ENCODE results near the gene CABLES2. TPM values are rescaled to one million over a fixed set of nuclear protein-coding genes. Genes with fewer than 3 reads are reported as not detected.

CABLES2 gene
- polyA plus RNA-seq, 3 donors from 2014 or later: 1.3 to 2.6 (median 2.5) TPM

DNA sequence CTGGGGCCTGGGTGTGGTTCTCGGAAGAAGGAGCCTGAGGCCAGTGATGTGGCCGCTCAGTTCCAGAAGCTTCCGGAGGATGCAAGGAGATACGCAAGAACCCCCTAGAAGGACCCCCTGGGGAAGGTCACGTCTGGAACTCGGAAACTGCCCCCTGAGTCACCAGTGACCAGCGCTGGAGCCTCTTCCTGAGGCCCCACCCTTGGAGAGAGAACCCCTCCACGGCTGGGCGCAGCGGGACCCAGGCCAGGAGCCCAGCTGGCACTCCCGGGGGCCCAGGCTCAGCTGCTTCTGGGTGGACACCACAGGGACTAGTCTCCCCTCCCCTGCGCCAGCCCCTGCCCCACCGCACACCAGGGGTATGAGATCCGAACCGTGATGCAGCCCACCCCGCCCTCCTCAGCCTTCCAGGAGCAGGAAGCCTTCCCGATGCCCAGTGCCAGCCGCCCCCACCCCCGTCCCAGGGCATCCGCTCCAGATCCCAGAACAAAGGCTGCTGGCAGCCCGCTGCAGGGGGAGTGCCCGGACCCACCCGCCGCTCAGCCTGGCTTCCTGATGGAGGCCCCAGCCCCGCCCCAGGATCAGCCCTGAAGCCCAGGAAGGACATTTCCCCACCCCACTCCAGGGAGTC, 47.5 kb downstream of the CABLES2 start:
- H3K4me3 Mint-ChIP-seq: no peak overlapping the region

GRCh38 chr20:62359043-62359490, 48.0 kb downstream of the CABLES2 start:
- Mint-ChIP-seq H3K9me3 (no peaks in the 10 kb centered on the region), H3K27me3 (ENCODE audit: low read depth in 3 of 3) (peaks cover 0 to 3% (median 2%) of the 10 kb centered on the region in 3 donors), H3K27ac (no peak overlapping the region), H3K4me3 (no peak overlapping the region), H3K4me1 (no peaks in the 10 kb centered on the region), H3K36me3 (no peaks in the 10 kb centered on the region)
- DNase-seq: no peak

More for the DNA sequence above, 47.5 kb downstream of the CABLES2 start:
- no peaks in the 10 kb centered on the region for H3K36me3 Mint-ChIP-seq
- no peak for DNase-seq
- no peak overlapping the region for H3K27ac Mint-ChIP-seq
- H3K27me3 Mint-ChIP-seq (ENCODE audit: low read depth in 3 of 3): peaks cover 0 to 3% (median 2%) of the 10 kb centered on the region in 3 donors
- H3K9me3 Mint-ChIP-seq: no peaks in the 10 kb centered on the region
- H3K4me1 Mint-ChIP-seq: no peaks in the 10 kb centered on the region

DNA sequence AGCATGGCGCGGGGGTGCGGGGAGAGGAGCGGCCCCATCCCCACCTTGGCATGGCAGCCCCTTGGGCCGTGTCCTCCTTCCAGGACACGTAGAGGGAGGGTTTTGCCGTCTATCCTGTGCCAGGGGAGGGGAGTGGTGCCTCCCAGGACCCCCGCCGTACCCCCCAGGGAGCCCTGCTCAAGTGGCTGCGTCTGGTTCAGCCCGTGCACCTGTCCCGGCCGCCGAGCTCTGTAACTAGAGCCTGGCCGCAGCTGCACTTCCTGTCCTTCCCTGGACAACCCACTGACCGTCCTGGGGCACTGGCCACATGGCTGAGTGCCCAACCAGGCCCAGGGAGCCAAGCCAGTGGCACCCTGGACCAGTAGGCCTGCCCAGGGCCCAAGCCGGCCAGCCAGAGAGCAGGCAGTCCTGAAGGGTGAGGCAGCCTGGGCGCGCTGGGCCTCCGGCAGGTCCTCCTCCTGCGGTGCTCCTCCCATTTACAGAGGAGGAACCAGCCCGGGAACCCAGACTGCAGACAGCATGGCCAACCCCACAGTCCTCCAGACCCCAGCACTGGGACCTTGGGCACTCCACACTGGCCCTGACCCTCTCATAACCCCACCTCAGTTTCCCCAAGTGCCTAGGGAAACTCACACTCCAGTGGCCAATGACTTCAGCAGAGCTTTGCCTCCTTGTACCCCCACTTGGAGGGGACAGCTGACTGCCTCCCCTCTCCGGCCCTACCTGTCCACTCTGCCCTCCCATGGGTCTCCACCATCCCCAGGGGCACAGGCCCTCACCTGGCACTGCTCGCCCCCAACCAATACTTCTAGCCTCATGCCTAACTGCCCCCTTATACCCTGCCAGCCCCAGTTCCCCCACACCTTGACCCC, 48.7 kb downstream of the CABLES2 start:
- H3K4me3 Mint-ChIP-seq: no peak overlapping the region
- DNase-seq: no peak

DNA sequence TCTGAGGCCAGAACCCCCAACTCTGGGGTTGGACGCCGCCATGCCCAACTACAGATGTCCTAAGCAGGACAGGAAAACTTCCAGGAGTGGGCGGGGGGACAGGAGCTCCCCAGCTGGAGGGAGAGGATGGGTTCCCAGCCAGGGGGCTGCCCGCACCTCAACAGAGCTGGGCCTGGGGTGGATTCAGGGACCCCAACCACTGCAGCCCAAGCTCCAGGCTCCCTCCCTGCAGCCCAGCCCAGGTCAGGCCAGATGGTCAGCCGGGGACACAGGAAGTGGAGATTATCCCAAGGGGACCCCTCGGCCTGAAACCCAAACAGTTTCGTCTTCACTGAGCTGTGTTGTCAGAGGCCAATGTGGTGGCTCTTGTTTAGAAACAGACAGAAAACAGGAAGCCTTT, 49.4 kb downstream of the CABLES2 start:
- H3K27ac Mint-ChIP-seq: no peak overlapping the region
- H3K4me1 Mint-ChIP-seq: no peaks in the 10 kb centered on the region
- DNase-seq: no peak
- no peaks in the 10 kb centered on the region for H3K36me3 Mint-ChIP-seq
- H3K27me3 Mint-ChIP-seq (ENCODE audit: low read depth in 3 of 3): peaks cover 0 to 2% (median 2%) of the 10 kb centered on the region in 3 donors
- no peaks in the 10 kb centered on the region for H3K9me3 Mint-ChIP-seq
- no peak overlapping the region for H3K4me3 Mint-ChIP-seq

More for the DNA sequence above, 48.7 kb downstream of the CABLES2 start:
- Mint-ChIP-seq H3K36me3 (no peaks in the 10 kb centered on the region), H3K27me3 (ENCODE audit: low read depth in 3 of 3) (peaks cover 0 to 2% (median 2%) of the 10 kb centered on the region in 3 donors), H3K4me1 (no peaks in the 10 kb centered on the region), H3K27ac (no peak overlapping the region), H3K9me3 (no peaks in the 10 kb centered on the region)

DNA sequence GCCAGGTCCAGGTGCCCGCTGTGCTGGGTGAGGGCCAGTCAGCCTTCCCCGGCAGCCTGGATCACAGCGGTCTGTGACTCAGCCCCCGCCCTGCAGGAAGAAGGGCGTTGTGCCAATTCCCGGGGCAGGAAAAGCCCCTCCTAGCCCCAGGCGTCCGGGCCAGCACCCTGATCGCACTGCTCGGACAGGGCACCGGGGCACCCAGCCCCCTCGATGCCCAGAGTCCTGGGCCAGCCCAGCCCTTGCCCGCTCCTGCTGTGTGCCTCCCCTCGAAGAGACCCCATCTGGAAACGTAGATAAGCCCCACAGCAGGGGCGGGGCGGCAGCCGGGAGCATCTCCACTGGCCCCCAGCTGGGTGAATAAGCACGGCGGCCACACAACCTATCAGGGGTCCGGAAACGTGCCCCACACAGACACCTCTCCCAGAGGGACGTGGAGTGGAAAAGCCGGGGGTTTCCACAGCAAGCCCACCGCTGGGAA, 49.9 kb downstream of the CABLES2 start:
- Mint-ChIP-seq H3K27ac (no peak overlapping the region), H3K36me3 (no peaks in the 10 kb centered on the region), H3K9me3 (no peaks in the 10 kb centered on the region), H3K4me3 (no peak overlapping the region), H3K4me1 (no peaks in the 10 kb centered on the region), H3K27me3 (ENCODE audit: low read depth in 3 of 3) (peaks cover 0 to 2% (median 2%) of the 10 kb centered on the region in 3 donors)
- DNase-seq: no peak

GRCh38 chr20:62356589-62357186, 50.4 kb downstream of the CABLES2 start:
- peaks cover 0 to 2% (median 2%) of the 10 kb centered on the region in 3 donors for H3K27me3 Mint-ChIP-seq (ENCODE audit: low read depth in 3 of 3)
- H3K36me3 Mint-ChIP-seq: no peaks in the 10 kb centered on the region
- DNase-seq: no peak
- H3K9me3 Mint-ChIP-seq: no peaks in the 10 kb centered on the region
- H3K27ac Mint-ChIP-seq: no peak overlapping the region
- H3K4me3 Mint-ChIP-seq: no peak overlapping the region
- no peaks in the 10 kb centered on the region for H3K4me1 Mint-ChIP-seq

GRCh38 chr20:62355878-62356588, 51.1 kb downstream of the CABLES2 start:
- peaks cover 0 to 2% (median 2%) of the 10 kb centered on the region in 3 donors for H3K27me3 Mint-ChIP-seq (ENCODE audit: low read depth in 3 of 3)
- no peak for DNase-seq
- H3K9me3 Mint-ChIP-seq: no peaks in the 10 kb centered on the region

DNA sequence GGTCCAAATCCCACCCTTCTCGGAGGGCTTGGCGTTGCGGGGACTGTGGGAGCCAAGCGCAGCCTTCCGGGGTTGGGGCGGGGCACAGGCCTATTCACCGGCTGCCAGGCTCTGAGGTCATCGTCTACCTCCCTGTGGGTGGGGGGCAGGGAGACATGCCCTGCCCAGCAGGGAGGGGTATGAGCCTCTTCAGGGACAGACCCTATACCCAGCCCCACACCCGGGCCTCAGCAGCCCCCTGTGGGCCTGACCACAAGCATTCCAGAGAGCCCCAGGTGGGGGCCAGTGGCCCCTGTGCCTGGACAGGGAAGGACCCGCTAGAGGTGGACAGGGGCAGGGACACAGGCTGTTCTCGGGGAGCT, 51.6 kb downstream of the CABLES2 start:
- no peak overlapping the region for H3K27ac Mint-ChIP-seq
- no peaks in the 10 kb centered on the region for H3K9me3 Mint-ChIP-seq
- H3K36me3 Mint-ChIP-seq: no peaks in the 10 kb centered on the region
- H3K4me1 Mint-ChIP-seq: no peaks in the 10 kb centered on the region
- peaks cover 0 to 2% (median 2%) of the 10 kb centered on the region in 3 donors for H3K27me3 Mint-ChIP-seq (ENCODE audit: low read depth in 3 of 3)
- no peak for DNase-seq
- H3K4me3 Mint-ChIP-seq: no peak overlapping the region

More at GRCh38 chr20:62355878-62356588, 51.1 kb downstream of the CABLES2 start:
- Mint-ChIP-seq H3K4me1 (no peaks in the 10 kb centered on the region), H3K36me3 (no peaks in the 10 kb centered on the region), H3K27ac (no peak overlapping the region), H3K4me3 (no peak overlapping the region)

DNA sequence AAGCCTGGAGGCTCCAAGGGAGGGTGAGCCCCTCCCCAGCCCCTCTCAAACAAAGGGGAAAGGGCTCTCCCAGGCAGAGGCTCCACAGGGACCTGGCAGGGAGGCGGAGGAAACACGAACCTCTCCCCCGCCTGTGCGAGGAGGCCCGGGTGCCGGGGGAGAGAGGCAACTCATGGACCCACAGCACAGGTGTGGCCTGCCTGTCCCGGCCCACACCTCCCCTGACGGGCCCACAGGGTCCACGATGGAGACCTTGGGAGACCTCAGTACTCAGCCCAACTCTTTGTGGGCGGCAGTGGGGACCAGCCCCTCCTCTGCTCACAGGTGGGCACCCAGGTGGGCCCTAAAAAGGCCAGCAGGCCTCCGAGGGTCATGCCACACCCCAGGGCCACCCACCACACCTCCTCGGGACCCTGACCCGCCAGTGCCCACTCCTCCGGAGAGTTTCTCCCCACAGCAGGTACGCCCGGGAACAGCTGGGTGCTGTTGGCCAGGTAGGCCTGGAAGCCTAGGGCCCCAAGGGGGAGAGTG, 52.2 kb downstream of the CABLES2 start:
- DNase-seq: no peak
- H3K4me1 Mint-ChIP-seq: no peaks in the 10 kb centered on the region
- H3K4me3 Mint-ChIP-seq: no peak overlapping the region
- no peaks in the 10 kb centered on the region for H3K36me3 Mint-ChIP-seq
- peaks cover 0 to 2% (median 2%) of the 10 kb centered on the region in 3 donors for H3K27me3 Mint-ChIP-seq (ENCODE audit: low read depth in 3 of 3)
- no peak overlapping the region for H3K27ac Mint-ChIP-seq
- H3K9me3 Mint-ChIP-seq: no peaks in the 10 kb centered on the region

- H3K4me1 Mint-ChIP-seq: no peaks in the 10 kb centered on the region
- H3K36me3 Mint-ChIP-seq: no peaks in the 10 kb centered on the region
- H3K27me3 Mint-ChIP-seq (ENCODE audit: low read depth in 3 of 3): peaks cover 0 to 3% (median 2%) of the 10 kb centered on the region in 3 donors
- H3K4me3 Mint-ChIP-seq: no peak overlapping the region
- no peak overlapping the region for H3K27ac Mint-ChIP-seq
- DNase-seq: no peak
- H3K9me3 Mint-ChIP-seq: no peaks in the 10 kb centered on the region
Observed at GRCh38 chr20:62354031-62354808, 52.9 kb downstream of the CABLES2 start.

DNA sequence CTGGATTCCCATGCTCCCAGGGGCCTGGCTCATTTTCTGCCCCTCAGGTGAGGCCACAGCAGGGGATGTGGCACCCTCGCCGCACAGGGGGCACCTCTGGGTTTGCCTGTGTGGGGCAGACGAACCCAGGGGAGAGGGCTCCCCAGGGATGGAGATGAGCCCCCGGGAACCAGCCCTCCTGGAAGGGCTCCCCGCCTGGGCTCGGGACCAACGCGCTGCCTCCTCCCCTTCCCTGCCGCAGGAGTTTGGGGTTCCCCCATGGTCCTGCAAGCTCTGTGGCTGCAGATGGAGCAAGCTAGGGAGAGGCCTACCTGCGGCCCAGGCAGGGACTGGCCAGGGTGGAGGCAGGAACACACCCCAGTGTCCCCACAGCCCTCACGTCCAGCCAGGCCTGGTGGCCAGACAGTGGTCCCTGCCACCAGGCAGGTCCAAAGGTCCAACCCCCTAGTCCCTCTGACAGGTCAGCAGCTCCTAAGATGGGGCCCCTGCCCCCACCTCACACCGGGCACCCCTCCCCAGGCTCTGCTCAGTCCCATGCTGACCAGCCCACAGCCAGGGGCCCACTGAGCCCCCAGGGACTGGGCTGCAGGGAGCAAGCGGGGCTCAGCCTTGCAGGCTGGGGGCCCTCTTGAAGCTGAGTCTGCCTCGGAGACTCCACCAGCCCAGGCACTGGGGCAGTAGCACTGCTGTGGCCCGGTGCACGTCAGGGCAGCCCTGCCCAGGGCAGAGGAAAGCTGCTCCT, 53.6 kb downstream of the CABLES2 start:
- no peak for DNase-seq
- Mint-ChIP-seq H3K4me1 (no peaks in the 10 kb centered on the region), H3K27ac (no peak overlapping the region), H3K36me3 (peaks cover 0 to 3% (median 0%) of the 10 kb centered on the region in 3 donors), H3K4me3 (no peak overlapping the region), H3K27me3 (ENCODE audit: low read depth in 3 of 3) (peaks cover 0 to 11% (median 0%) of the 10 kb centered on the region in 3 donors), H3K9me3 (peaks cover 0 to 4% (median 0%) of the 10 kb centered on the region in 6 donors)
